Vagina (tissue), 1 donor: Measurements from ENCODE around the gene RPL7A. TPM values are rescaled to one million over a fixed set of nuclear protein-coding genes. Genes with fewer than 3 reads are reported as not detected.

ENCODE experiments used
- small RNA-seq: library from RNA; depleted of rRNA; stranded (forward); fragments of <200 nt; gene quantifications from one replicate; pipeline ENCODE3, GENCODE V24; 2016
- total RNA-seq: library from RNA; depleted of rRNA; stranded (reverse); fragments of >200 nt; gene quantifications from one replicate; pipeline ENCODE4 v1.2.3, GENCODE V29; 2016

Gene RPL7A
- total RNA-seq, 1 donor from 2014 or later: 1,889 TPM

Small RNA genes within 50 kb of the gene (small RNA-seq; reads per million reads assigned to genes)
- gene RF00019 (not detected), gene SNORD24 (not detected), gene SNORD36A (not detected), gene SNORD36B (not detected), gene SNORD36C (not detected)

Other genes starting within 250 kb of the RPL7A start
- gene RALGDS, start 227.0 kb upstream of the RPL7A start, total RNA-seq: 85.0 TPM
- 27.0 TPM for gene GBGT1, start 184.3 kb upstream of the RPL7A start, total RNA-seq
- not detected for gene OBP2B, start 139.0 kb upstream of the RPL7A start, total RNA-seq
- 17.2 TPM for gene ABO, start 73.0 kb upstream of the RPL7A start, total RNA-seq
- 12.8 TPM for gene SURF6, start 12.0 kb upstream of the RPL7A start, total RNA-seq
- 32.9 TPM for gene MED22, start 87 bp upstream of the RPL7A start, total RNA-seq
- gene SURF1, start 8.3 kb downstream of the RPL7A start, total RNA-seq: 31.2 TPM
- 19.9 TPM for gene SURF2, start 8.3 kb downstream of the RPL7A start, total RNA-seq
- gene SURF4, start 27.8 kb downstream of the RPL7A start, total RNA-seq: 112 TPM
- gene STKLD1, start 28.1 kb downstream of the RPL7A start, total RNA-seq: not detected
- gene REXO4, start 69.8 kb downstream of the RPL7A start, total RNA-seq: 17.2 TPM
- gene ADAMTS13, start 74.1 kb downstream of the RPL7A start, total RNA-seq: 2.0 TPM
- 9.1 TPM for gene CACFD1, start 111.8 kb downstream of the RPL7A start, total RNA-seq
- gene SLC2A6, start 130.9 kb downstream of the RPL7A start, total RNA-seq: 3.7 TPM
- gene MYMK, start 176.7 kb downstream of the RPL7A start, total RNA-seq: not detected
- 2.0 TPM for gene ADAMTSL2, start 186.5 kb downstream of the RPL7A start, total RNA-seq